IMR-90 (cell line): ENCODE data around the gene ABCC3. TPM values are rescaled to one million over a fixed set of nuclear protein-coding genes. Genes with fewer than 3 reads are reported as not detected.

ENCODE experiments used
- ATAC-seq: fragments of 200-7000 bp; cut with Tn5 transposase; 2 replicates; pipeline ENCODE4 v1.9.1; 2020; ENCODE audit warnings: low read depth, mild to moderate bottlenecking, moderate library complexity
- BruUV-seq: library from RNA; stranded (reverse); fragments of 400-500 nt; replicated peaks from 2 replicates; lab custom pipeline; 2021; lab: Mats Ljungman, UMichigan
- CTCF ChIA-PET: fragments of 300-600 bp; formaldehyde crosslinking; extraction: SDS; loops from one replicate; lab custom pipeline; 2021; ENCODE audit warnings: antibody characterized with exemption; lab: Yijun Ruan, JAX
- POLR2A ChIA-PET: fragments of 300-600 bp; sonication (Branson Sonifier 250); formaldehyde crosslinking; loops from one replicate; lab custom pipeline; 2022; ENCODE audit warnings: antibody characterized with exemption; ENCODE audit not compliant: unreplicated experiment; lab: Charles Lee
- DNase-seq: peaks from one replicate; pipeline ENCODE4 v3.0.0; 2013
- H2AFZ ChIP-seq: replicated peaks from 2 replicates; pipeline ENCODE3; 2013; ENCODE audit warnings: low read length, mild to moderate bottlenecking; ENCODE audit not compliant: poor library complexity
- H2AK5ac ChIP-seq: 2 replicates; pipeline ENCODE4 v1.6.1; 2013; ENCODE audit warnings: low read depth, low read length, inconsistent platforms
- H2AK9ac ChIP-seq: replicated peaks from 2 replicates; pipeline ENCODE3; 2013; ENCODE audit warnings: mild to moderate bottlenecking, low read depth, low read length, moderate library complexity; ENCODE audit not compliant: poor library complexity
- H2BK120ac ChIP-seq: 2 replicates; pipeline ENCODE4 v1.6.1; 2013; ENCODE audit warnings: low read depth, low read length, inconsistent platforms
- H2BK15ac ChIP-seq: 3 replicates; pipeline ENCODE4 v1.6.1; 2013; ENCODE audit warnings: low read depth, low read length, inconsistent platforms
- H2BK20ac ChIP-seq: 2 replicates; pipeline ENCODE4 v1.6.1; 2013; ENCODE audit warnings: low read depth, mild to moderate bottlenecking, inconsistent platforms, low read length, moderate library complexity
- H2BK5ac ChIP-seq: 2 replicates; pipeline ENCODE4 v1.6.1; 2013; ENCODE audit warnings: mild to moderate bottlenecking, low read depth, low read length, inconsistent platforms; ENCODE audit not compliant: poor library complexity, severe bottlenecking
- H3K14ac ChIP-seq: replicated peaks from 2 replicates; pipeline ENCODE4 v1.6.1; 2013; ENCODE audit warnings: low read depth, low read length, inconsistent platforms
- H3K18ac ChIP-seq: 2 replicates; pipeline ENCODE4 v1.6.1; 2013; ENCODE audit warnings: low read depth, low read length, control low read depth
- H3K23ac ChIP-seq: 2 replicates; pipeline ENCODE4 v1.6.1; 2013; ENCODE audit warnings: low read depth, low read length, inconsistent platforms
- H3K27ac ChIP-seq: 2 replicates; pipeline ENCODE4 v1.5.1; 2013; ENCODE audit warnings: mild to moderate bottlenecking, control low read depth, low read length; ENCODE audit not compliant: insufficient read depth
- H3K27me3 ChIP-seq: 2 replicates; pipeline ENCODE4 v1.6.1; 2013; ENCODE audit warnings: low read length; ENCODE audit not compliant: control insufficient read depth, insufficient read depth
- H3K36me3 ChIP-seq: 2 replicates; pipeline ENCODE4 v1.6.1; 2013; ENCODE audit warnings: low read length, mixed read lengths; ENCODE audit not compliant: control insufficient read depth, insufficient read depth
- H3K4ac ChIP-seq: 2 replicates; pipeline ENCODE4 v1.6.1; 2013; ENCODE audit warnings: low read depth, low read length, inconsistent platforms
- H3K4me1 ChIP-seq: 2 replicates; pipeline ENCODE4 v1.6.1; 2013; ENCODE audit warnings: low read length, mixed read lengths; ENCODE audit not compliant: control insufficient read depth, insufficient read depth
- H3K4me2 ChIP-seq: 2 replicates; pipeline ENCODE4 v1.6.1; 2013; ENCODE audit warnings: low read depth, mild to moderate bottlenecking, control low read depth, low read length, moderate library complexity
- H3K4me3 ChIP-seq: 2 replicates; pipeline ENCODE4 v1.5.1; 2013; ENCODE audit warnings: low read depth, mild to moderate bottlenecking, control low read depth, low read length, moderate library complexity; ENCODE audit not compliant: insufficient read depth
- H3K56ac ChIP-seq: 2 replicates; pipeline ENCODE4 v1.6.1; 2013; ENCODE audit warnings: low read length, inconsistent platforms; ENCODE audit not compliant: insufficient read depth; ENCODE audit errors: extremely low read depth
- H3K79me1 ChIP-seq, 2 experiments: 2 replicates each; pipeline ENCODE4 v1.6.1; 2013; ENCODE audit warnings: low read length in 2 of 2, inconsistent platforms in 1 of 2, low read depth in 1 of 2
- H3K9ac ChIP-seq: 2 replicates; pipeline ENCODE4 v1.6.1; 2013; ENCODE audit warnings: low read depth, low read length, control low read depth
- H3K9me1 ChIP-seq: 2 replicates; pipeline ENCODE4 v1.6.1; 2013; ENCODE audit warnings: low read length, inconsistent platforms; ENCODE audit not compliant: insufficient read depth
- H3K9me3 ChIP-seq: 2 replicates; pipeline ENCODE4 v1.6.1; 2013; ENCODE audit warnings: low read length; ENCODE audit not compliant: control insufficient read depth, insufficient read depth
- H4K20me1 ChIP-seq: 2 replicates; pipeline ENCODE4 v1.6.1; 2013; ENCODE audit warnings: low read length, inconsistent platforms; ENCODE audit not compliant: insufficient read depth
- H4K5ac ChIP-seq: 2 replicates; pipeline ENCODE4 v1.6.1; 2013; ENCODE audit warnings: mild to moderate bottlenecking, low read depth, low read length, control low read depth
- H4K8ac ChIP-seq, 2 experiments: 2 replicates each; pipeline ENCODE4 v1.6.1; 2013; ENCODE audit warnings: low read depth in 2 of 2, low read length in 2 of 2, control low read depth in 1 of 2, inconsistent platforms in 1 of 2
- H4K91ac ChIP-seq: 2 replicates; pipeline ENCODE4 v1.6.1; 2013; ENCODE audit warnings: low read depth, low read length, inconsistent platforms; ENCODE audit not compliant: insufficient read depth
- BHLHE40 ChIP-seq: fragments of 150-350 bp; IDR thresholded peaks from 2 replicates; pipeline ENCODE4 v1.6.1; 2016; ENCODE audit warnings: mild to moderate bottlenecking, low read depth, low read length
- CEBPB ChIP-seq: IDR thresholded peaks from 2 replicates; pipeline ENCODE4 v1.6.1; 2012; ENCODE audit warnings: low read depth, low read length, improper control_type of control experiment
- CHD1 ChIP-seq: IDR thresholded peaks from 2 replicates; pipeline ENCODE4 v1.6.1; 2012; ENCODE audit warnings: low read depth, low read length, improper control_type of control experiment
- ELK1 ChIP-seq: fragments of 150-350 bp; IDR thresholded peaks from 2 replicates; pipeline ENCODE4 v1.6.1; 2016; ENCODE audit warnings: low read depth, mild to moderate bottlenecking, low read length, moderate library complexity, borderline replicate concordance
- FOS ChIP-seq: fragments of 150-350 bp; IDR thresholded peaks from 2 replicates; pipeline ENCODE4 v1.6.1; 2016; ENCODE audit warnings: low read depth, low read length
- MAFK ChIP-seq: IDR thresholded peaks from 2 replicates; pipeline ENCODE4 v1.6.1; 2012; ENCODE audit warnings: low read depth, low read length, improper control_type of control experiment
- MAZ ChIP-seq: IDR thresholded peaks from 2 replicates; pipeline ENCODE4 v1.6.1; 2012; ENCODE audit warnings: low read depth, mild to moderate bottlenecking, low read length, improper control_type of control experiment, moderate library complexity, borderline replicate concordance
- MXI1 ChIP-seq: IDR thresholded peaks from 2 replicates; pipeline ENCODE4 v1.6.1; 2012; ENCODE audit warnings: low read depth, mild to moderate bottlenecking, low read length, moderate library complexity, borderline replicate concordance
- NFE2L2 ChIP-seq: fragments of 150-350 bp; IDR thresholded peaks from 2 replicates; pipeline ENCODE4 v1.6.1; 2016; ENCODE audit warnings: low read depth, mild to moderate bottlenecking, low read length
- POLR2A ChIP-seq: IDR thresholded peaks from 2 replicates; pipeline ENCODE4 v1.6.1; 2012; ENCODE audit warnings: mild to moderate bottlenecking, low read depth, low read length
- RAD21 ChIP-seq: IDR thresholded peaks from 2 replicates; pipeline ENCODE4 v1.6.1; 2012; ENCODE audit warnings: low read length, improper control_type of control experiment
- RCOR1 ChIP-seq: IDR thresholded peaks from 2 replicates; pipeline ENCODE4 v1.6.1; 2012; ENCODE audit warnings: mild to moderate bottlenecking, low read length, improper control_type of control experiment; ENCODE audit not compliant: insufficient replicate concordance
- RFX5 ChIP-seq: IDR thresholded peaks from 2 replicates; pipeline ENCODE4 v1.8.0; 2012; ENCODE audit warnings: low read depth, mild to moderate bottlenecking, low read length, moderate library complexity
- SMC3 ChIP-seq: fragments of 150-350 bp; IDR thresholded peaks from 2 replicates; pipeline ENCODE4 v1.6.1; 2016; ENCODE audit warnings: low read depth, mild to moderate bottlenecking, antibody characterized with exemption, low read length, moderate library complexity
- WGBS, 2 experiments: methylation state at CpG; one replicate each; pipeline versions ENCODE4 v1.1.5 to v1.1.7; 2013; ENCODE audit warnings: missing lambda C conversion rate in 2 of 2; ENCODE audit not compliant: insufficient read length in 1 of 2; ENCODE audit errors: extremely low coverage in 2 of 2; 5-methylcytosine and 5-hydroxymethylcytosine counted together
- dilution Hi-C: fragments of 300-500 bp; cut with HindIII; formaldehyde crosslinking; loops from one replicate; pipeline ENCODE4 v1.14.3; 2018; ENCODE audit warnings: low sequenced_read_pairs; ENCODE audit not compliant: unreplicated experiment
- in situ Hi-C: fragments of 300-500 bp; cut with MboI; formaldehyde crosslinking; loops from 3 replicates; pipeline ENCODE4 v1.14.3; 2019; ENCODE audit warnings: low sequenced_read_pairs, inconsistent platforms, mixed read lengths
- intact Hi-C: fragments of 100-400 bp; cut with micrococcal nuclease; formaldehyde crosslinking; loops from 2 replicates; pipeline ENCODE4 v1.10.0; 2022
- polyA plus RNA-seq, 3 experiments: library from polyadenylated mRNA; depleted of rRNA; stranded (reverse); fragments of >200 nt; gene quantifications; 2 replicates each; pipeline ENCODE4 v1.2.3, GENCODE V29; 2012; ENCODE audit warnings: low replicate concordance in 1 of 3
- total RNA-seq: library from RNA; depleted of rRNA; stranded (reverse); fragments of >200 nt; gene quantifications from 2 replicates; pipeline ENCODE4 v1.2.3, GENCODE V29; 2012
- TF ChIP-seq, protein P1 (sequence below): conservative IDR thresholded peaks from 2 replicates; pipeline ENCODE4 v1.5.1; 2012; ENCODE audit warnings: mild to moderate bottlenecking, low read depth, low read length, improper control_type of control experiment
- TF ChIP-seq, protein P2 (sequence below): fragments of 150-350 bp; IDR thresholded peaks from 2 replicates; pipeline ENCODE4 v1.6.1; 2017; ENCODE audit warnings: mild to moderate bottlenecking, antibody characterized with exemption, low read length, low read depth

ABCC3 gene
- total and polyA plus RNA-seq, 2 of the 4 experiments (the other 2 are of a cell fraction), result 3.2 to 6.6 TPM

DNA sequence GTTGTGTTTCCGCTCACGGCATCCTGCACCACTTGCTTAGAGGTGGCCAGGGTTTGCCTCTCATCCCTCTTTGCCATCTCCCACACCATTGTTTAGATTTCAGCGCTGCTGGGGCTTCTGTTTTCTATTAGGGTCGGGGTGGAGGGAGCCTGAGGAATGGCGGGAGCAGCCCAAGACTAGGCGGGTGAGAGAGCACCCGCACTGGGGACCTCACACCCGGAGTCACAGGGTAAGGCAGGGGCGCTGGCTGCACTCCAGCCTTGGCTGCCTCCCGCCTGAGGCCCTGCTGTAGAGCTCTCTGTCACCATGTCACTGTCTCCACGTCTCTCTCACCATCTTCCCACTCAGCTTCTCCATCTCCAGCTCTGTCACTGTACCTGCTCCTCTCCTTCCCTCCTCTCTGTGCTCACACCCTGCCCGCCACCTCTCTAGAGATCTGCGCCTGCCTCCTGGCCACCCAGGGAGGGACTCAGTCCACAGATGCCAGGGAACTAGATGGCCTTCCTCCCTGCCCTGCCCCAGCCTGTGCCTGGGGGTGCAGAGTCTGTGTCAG, 32.8 kb upstream of the ABCC3 start:
- dilution Hi-C loops (no loop called here), intact Hi-C loops (no loop called here), in situ Hi-C loops (no loop called here)
- Histone ChIP-seq H2BK120ac (no peak overlapping the region), H2BK5ac (no peak overlapping the region), H2AFZ (peak overlapping the region; percentile 23), H3K36me3 (no peaks in the 10 kb centered on the region), H2BK15ac (no peak overlapping the region), H3K9ac (no peak overlapping the region), H3K4me1 (peaks cover 8% of the 10 kb centered on the region; the same call in 1 of the 2 replicates), H3K27ac (no peak overlapping the region), H2BK20ac (no peak overlapping the region), H3K4ac (no peak overlapping the region), H2AK9ac (no peak overlapping the region), H3K14ac (no peak overlapping the region), H3K18ac (no peak overlapping the region), H3K23ac (no peak overlapping the region), H3K27me3 (peaks cover 44% of the 10 kb centered on the region), H4K5ac (no peak overlapping the region), H3K9me1 (no peaks in the 10 kb centered on the region), H3K4me3 (no peak overlapping the region), H3K79me1 (no peaks in the 10 kb centered on the region), H3K4me2 (no peak overlapping the region), H4K8ac (no peak overlapping the region), H4K20me1 (no peaks in the 10 kb centered on the region), H4K91ac (no peak overlapping the region), H2AK5ac (no peak overlapping the region), H3K56ac (no peak overlapping the region), H3K9me3 (no peaks in the 10 kb centered on the region)
- BruUV-seq, result no TSS peak
- ATAC-seq (no peak), DNase-seq (no peak)
- CTCF ChIA-PET, result no interaction called here
- WGBS, 2 experiments, result no CpG with 5 or more reads among the region's 13 CpGs
- POLR2A ChIA-PET, result no interaction called here
- TF ChIP-seq BHLHE40 (no peak), CHD1 (no peak), POLR2A (no peak), FOS (no peak), RAD21 (no peak), SMC3 (no peak), RFX5 (no peak), RCOR1 (no peak), NFE2L2 (no peak), ELK1 (no peak), MXI1 (no peak), MAZ (no peak), MAFK (no peak), CEBPB (no peak)
- TF ChIP-seq, protein P1, sequence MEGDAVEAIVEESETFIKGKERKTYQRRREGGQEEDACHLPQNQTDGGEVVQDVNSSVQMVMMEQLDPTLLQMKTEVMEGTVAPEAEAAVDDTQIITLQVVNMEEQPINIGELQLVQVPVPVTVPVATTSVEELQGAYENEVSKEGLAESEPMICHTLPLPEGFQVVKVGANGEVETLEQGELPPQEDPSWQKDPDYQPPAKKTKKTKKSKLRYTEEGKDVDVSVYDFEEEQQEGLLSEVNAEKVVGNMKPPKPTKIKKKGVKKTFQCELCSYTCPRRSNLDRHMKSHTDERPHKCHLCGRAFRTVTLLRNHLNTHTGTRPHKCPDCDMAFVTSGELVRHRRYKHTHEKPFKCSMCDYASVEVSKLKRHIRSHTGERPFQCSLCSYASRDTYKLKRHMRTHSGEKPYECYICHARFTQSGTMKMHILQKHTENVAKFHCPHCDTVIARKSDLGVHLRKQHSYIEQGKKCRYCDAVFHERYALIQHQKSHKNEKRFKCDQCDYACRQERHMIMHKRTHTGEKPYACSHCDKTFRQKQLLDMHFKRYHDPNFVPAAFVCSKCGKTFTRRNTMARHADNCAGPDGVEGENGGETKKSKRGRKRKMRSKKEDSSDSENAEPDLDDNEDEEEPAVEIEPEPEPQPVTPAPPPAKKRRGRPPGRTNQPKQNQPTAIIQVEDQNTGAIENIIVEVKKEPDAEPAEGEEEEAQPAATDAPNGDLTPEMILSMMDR, result no peak
- TF ChIP-seq, protein P2, sequence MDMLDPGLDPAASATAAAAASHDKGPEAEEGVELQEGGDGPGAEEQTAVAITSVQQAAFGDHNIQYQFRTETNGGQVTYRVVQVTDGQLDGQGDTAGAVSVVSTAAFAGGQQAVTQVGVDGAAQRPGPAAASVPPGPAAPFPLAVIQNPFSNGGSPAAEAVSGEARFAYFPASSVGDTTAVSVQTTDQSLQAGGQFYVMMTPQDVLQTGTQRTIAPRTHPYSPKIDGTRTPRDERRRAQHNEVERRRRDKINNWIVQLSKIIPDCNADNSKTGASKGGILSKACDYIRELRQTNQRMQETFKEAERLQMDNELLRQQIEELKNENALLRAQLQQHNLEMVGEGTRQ, result no peak
